HG03432 (cell line): ENCODE data around the gene TMEM266.

Experiments
- ATAC-seq: cut with Tn5 transposase; IDR thresholded peaks from one replicate; pipeline ENCODE4 v1.9.1; 2021; ENCODE audit warnings: mild to moderate bottlenecking, moderate library complexity; ENCODE audit not compliant: unreplicated experiment

Gene TMEM266

GRCh38 chr15:76199106-76200082, 139.6 kb downstream of the TMEM266 start:
- ATAC-seq = no peak

DNA sequence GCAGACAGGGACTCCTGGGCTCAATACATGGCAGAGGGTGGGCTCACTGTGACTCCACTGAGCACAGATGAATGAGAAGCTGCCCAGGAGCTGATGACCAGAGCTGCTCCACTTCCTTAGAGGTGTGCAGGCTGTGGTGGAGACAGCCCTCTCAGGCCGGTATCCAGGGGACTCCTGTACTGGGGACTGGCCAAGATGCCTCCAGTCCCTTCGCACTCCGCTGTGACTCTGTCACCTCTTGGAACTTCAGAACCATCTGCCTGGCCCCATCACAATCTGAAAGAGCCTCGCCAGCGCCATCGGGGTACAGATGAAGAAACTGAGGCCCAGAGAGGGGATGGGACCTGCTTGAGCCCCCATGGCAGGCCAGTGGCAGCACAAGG, 140.3 kb downstream of the TMEM266 start:
- ATAC-seq = no peak

DNA sequence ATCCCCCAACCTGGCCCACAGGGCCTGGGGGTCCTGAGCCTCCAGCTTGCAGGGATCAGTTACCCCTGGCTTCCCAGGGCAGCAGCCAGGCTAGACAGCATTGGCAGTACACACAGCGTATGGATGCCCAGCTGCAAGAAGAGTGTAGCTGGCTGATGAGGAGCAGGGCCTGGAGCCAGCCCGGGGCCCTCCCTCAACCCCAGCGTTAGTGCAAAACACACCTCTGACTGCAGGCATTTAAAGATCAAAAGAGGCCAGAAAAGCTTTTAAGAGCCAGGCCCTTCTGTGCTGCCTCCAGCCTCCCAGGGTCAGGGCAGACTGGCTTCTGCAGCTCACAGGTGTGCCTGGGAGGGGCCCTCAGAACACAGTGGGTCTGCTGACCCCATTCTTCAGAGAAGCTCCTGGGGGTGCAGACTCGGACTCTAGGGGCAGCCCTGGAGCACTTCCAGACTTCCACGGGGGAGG, 140.9 kb downstream of the TMEM266 start:
- no peak for ATAC-seq

DNA sequence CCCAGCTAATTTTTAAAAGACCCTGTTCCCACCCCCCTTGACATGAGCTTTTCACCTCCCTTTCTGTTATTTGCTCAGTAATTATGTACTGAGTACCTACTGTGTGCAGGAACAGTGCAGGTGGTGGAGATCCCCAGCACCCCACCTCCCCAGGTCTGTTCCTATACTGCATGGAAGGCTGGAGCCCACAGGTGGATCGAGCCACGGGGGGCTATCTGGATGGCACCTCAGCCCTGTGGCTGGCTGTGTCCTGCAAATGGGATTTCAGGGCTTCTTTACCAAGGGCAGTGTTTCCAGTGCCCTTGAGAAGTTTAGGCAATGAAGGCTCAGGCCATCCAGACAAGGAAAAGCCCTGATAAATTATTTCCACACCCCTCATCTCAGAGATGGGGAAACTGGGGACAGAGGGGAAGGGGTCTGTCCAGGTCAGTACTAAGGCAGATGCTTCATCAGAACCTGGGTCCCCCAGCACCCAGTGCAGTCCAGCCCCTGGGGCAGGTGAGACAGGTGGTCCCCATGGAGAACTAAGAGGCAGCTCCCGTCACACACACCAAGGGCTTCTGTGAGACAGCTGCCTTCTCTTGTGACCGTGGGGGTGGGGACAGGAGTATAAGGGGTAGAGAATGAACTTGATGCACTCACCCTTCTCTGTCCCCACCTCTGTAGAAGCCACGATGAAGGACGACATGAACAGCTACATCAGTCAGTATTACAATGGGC, 141.9 kb downstream of the TMEM266 start:
- no peak for ATAC-seq

- no peak for ATAC-seq
Observed at GRCh38 chr15:76203346-76204108, 143.7 kb downstream of the TMEM266 start.

- no peak for ATAC-seq
Observed at GRCh38 chr15:76204109-76204845, 144.5 kb downstream of the TMEM266 start.

DNA sequence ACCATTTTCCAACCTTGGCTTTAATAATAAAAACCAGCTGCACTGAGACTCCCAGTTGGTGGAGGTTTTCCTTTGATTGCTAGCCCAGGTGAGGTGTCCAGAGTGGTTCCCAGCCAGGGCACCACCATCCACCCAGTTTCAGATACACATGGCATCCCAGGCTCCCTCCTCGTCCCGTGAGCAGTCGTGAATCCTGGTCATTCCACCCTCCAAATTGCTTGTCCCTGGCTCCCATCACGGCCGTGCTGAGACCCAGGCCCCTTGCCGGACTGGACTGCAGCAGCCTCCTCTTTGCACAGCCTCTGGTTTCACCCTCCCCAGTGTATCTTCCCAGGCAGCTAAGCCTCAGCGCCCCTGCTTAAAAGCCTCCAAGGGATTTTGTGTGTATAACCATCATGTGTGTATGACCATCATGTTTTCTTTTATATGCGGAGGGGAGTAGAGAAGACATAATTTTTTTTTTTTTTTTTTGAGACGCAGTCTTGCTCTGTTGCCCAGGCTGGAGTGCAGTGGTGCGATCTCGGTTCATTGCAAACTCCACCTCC, 145.2 kb downstream of the TMEM266 start:
- ATAC-seq = no peak

GRCh38 chr15:76206325-76206976, 146.7 kb downstream of the TMEM266 start:
- ATAC-seq = no peak

GRCh38 chr15:76208084-76208785, 148.4 kb downstream of the TMEM266 start:
- no peak for ATAC-seq

DNA sequence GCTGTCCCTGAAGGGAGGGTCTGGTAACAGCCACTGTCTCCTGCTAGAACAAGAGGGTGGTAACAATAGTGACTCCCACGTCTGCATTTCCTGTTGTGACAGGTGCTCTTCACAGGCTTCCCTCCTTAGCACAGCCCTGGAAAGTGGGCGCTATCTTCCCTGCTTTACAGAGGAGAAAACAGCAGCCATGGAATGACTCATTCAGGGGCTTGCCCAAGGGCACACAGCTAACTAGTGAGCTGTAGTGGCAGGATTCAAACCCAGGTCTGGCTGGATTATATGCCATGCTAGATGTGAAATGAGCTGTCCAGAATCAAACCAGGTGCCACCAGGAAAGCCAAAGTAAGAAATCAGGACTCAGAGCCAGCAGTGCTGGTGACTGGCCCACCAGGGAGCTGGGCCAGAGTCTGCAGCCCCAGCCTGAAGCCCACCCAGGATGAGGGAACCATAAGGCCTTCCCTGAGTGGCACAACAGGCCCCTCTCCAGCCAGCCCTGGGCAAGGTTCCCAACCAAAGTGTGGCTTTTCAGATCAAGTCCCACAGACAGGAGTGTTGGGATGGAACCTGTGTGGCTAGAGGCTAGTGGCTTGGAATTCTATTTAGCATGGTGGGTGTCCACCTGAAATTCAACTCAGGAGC, 149.1 kb downstream of the TMEM266 start:
- ATAC-seq = no peak

- ATAC-seq = no peak
Observed at GRCh38 chr15:76209523-76209922, 149.7 kb downstream of the TMEM266 start.

GRCh38 chr15:76209942-76210341, 150.2 kb downstream of the TMEM266 start:
- no peak for ATAC-seq

GRCh38 chr15:76215634-76216033, 155.8 kb downstream of the TMEM266 start:
- ATAC-seq = no peak

GRCh38 chr15:76217029-76217881, 157.5 kb downstream of the TMEM266 start:
- ATAC-seq = no peak

DNA sequence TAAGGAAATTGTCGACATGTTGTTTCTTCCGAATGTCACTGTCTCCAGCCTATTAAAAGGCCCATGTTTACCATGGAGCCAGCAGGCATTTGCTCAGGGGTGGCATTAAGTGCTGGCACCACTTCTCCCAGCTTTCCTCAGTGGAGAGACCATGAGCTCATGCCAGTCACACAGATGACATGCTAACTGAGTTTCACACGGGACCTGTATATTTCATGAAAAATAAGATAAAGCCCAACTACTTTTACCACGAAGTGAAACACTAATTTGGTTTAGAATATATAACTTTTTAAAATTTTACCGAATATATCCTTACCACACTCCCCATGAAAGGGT, 158.1 kb downstream of the TMEM266 start:
- ATAC-seq = no peak

- ATAC-seq = no peak
Observed at GRCh38 chr15:76221085-76221767, 161.4 kb downstream of the TMEM266 start.

- ATAC-seq = no peak
Observed at GRCh38 chr15:76222159-76222558, 162.4 kb downstream of the TMEM266 start.
